CD4-positive, alpha-beta memory T cell (primary cell): Measurements from ENCODE around the gene STX8. TPM values are rescaled to one million over a fixed set of nuclear protein-coding genes. Genes with fewer than 3 reads are reported as not detected.
A peak's percentile ranks its signal among the peaks of the same experiment; 100 is the strongest.

Source experiments
- CTCF ChIA-PET: fragments of 350-600 bp; sonication (Branson Sonifier 250); formaldehyde crosslinking; loops from one replicate; lab custom pipeline; 2021; ENCODE audit warnings: inconsistent platforms; ENCODE audit not compliant: partially characterized antibody; lab: Charles Lee
- POLR2A ChIA-PET: fragments of 350-600 bp; sonication (Branson Sonifier 250); formaldehyde crosslinking; loops from one replicate; lab custom pipeline; 2021; ENCODE audit not compliant: partially characterized antibody; lab: Charles Lee
- DNase-seq, 5 donors: peaks; one replicate each; pipeline versions ENCODE4 v3.0.0 to v3.0.0-alpha.2; 2020 to 2022; ENCODE audit warnings: mixed read lengths in 1 of 5
- H3K27ac ChIP-seq: one replicate; pipeline ENCODE4 v1.7.0; 2013; ENCODE audit warnings: low read depth, low read length
- H3K27me3 ChIP-seq: 2 replicates; pipeline ENCODE4 v1.7.0; 2013; ENCODE audit warnings: mild to moderate bottlenecking, low read length, moderate library complexity; ENCODE audit not compliant: insufficient read depth
- H3K36me3 ChIP-seq: 2 replicates; pipeline ENCODE4 v1.7.0; 2013; ENCODE audit warnings: mild to moderate bottlenecking, low read length, moderate library complexity; ENCODE audit not compliant: insufficient read depth
- H3K4me1 ChIP-seq: 2 replicates; pipeline ENCODE4 v1.7.0; 2013; ENCODE audit warnings: mild to moderate bottlenecking, low read length, moderate library complexity; ENCODE audit not compliant: insufficient read depth
- H3K4me3 ChIP-seq, 2 donors: one replicate each; pipeline ENCODE4 v1.7.0; 2013; ENCODE audit warnings: low read length in 2 of 2, mild to moderate bottlenecking in 1 of 2
- H3K9me3 ChIP-seq, 2 donors: one replicate each; pipeline ENCODE4 v1.7.0; 2013; ENCODE audit warnings: low read length in 2 of 2, control low read depth in 1 of 2; ENCODE audit not compliant: control insufficient read depth in 1 of 2
- H3K27ac Mint-ChIP-seq, 7 donors: one replicate each; pipeline ENCODE4 v1.8.0; 2020 to 2021; ENCODE audit warnings: mixed read lengths in 7 of 7, mild to moderate bottlenecking in 6 of 7, inconsistent platforms in 3 of 7, moderate library complexity in 3 of 7
- H3K27me3 Mint-ChIP-seq, 2 donors: one replicate each; pipeline ENCODE4 v1.8.0; 2020 to 2021; ENCODE audit warnings: mixed read lengths in 2 of 2
- H3K36me3 Mint-ChIP-seq, 2 donors: one replicate each; pipeline ENCODE4 v1.8.0; 2020 to 2021; ENCODE audit warnings: mixed read lengths in 2 of 2, inconsistent platforms in 1 of 2, mild to moderate bottlenecking in 1 of 2
- H3K4me1 Mint-ChIP-seq, 4 donors: one replicate each; pipeline ENCODE4 v1.8.0; 2020 to 2021; ENCODE audit warnings: mixed read lengths in 4 of 4, mild to moderate bottlenecking in 1 of 4
- H3K4me3 Mint-ChIP-seq, 8 donors: one replicate each; pipeline ENCODE4 v1.8.0; 2020 to 2021; ENCODE audit warnings: mixed read lengths in 8 of 8, mild to moderate bottlenecking in 7 of 8, moderate library complexity in 6 of 8, inconsistent platforms in 3 of 8
- H3K9me3 Mint-ChIP-seq, 8 donors: one replicate each; pipeline ENCODE4 v1.8.0; 2020 to 2021; ENCODE audit warnings: mixed read lengths in 8 of 8, mild to moderate bottlenecking in 5 of 8, inconsistent platforms in 3 of 8, moderate library complexity in 1 of 8
- intact Hi-C: fragments of 100-400 bp; cut with micrococcal nuclease; formaldehyde crosslinking; loops from one replicate; pipeline ENCODE4 v1.15.1; 2023
- polyA plus RNA-seq, 2 donors: library from polyadenylated mRNA; unstranded; fragments of 300-500 nt; fragmentation: Illumina TruSeq; gene quantifications; one replicate each; pipeline ENCODE4 v1.2.3, GENCODE V29; 2021
- total RNA-seq, 2 experiments: library from RNA; stranded (reverse); gene quantifications; one replicate each; pipeline ENCODE4 v1.2.3, GENCODE V29; 2021

The STX8 gene
- total and polyA plus RNA-seq, 4 experiments from 2014 or later = 54.2 to 206 (median 108) TPM

DNA sequence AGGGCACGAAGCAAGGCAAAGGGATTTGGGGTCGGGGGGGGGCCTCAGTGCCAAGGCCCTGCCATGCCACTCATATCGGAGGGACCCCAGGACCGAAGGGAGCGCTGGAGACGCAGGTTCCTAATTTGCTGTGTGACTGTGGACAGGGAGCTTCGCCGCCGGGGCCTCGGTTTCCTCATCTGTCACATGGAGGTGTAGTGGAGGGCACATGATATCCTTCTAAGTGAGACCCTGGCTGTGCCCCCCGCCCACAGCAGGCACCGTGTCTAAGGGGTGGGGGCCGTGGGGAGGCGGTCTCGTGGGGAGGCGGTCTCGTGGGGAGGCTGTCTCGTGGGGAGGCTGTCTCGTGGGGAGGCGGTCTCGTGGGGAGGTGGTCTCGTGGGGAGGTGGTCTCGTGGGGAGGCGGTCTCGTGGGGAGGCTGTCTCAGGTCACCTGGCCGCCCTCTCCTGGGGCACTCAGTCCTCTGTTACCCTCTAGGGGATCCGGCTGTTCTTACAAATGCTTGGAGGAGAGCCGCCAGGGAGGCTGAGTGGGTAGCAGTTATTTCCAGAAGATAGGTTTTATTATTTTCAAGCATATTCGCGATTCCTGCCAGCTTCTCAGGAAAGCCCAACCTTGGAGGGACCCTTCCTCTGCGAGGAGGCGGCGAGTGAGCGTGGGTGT, 349.4 kb downstream of the STX8 start:
- intact Hi-C loops = no loop called here
- Mint-ChIP-seq H3K4me3 (peak overlapping the region in 1 of 8 donors; percentile 12), H3K27me3 (no peaks in the 10 kb centered on the region), H3K36me3 (no peaks in the 10 kb centered on the region), H3K9me3 (no peaks in the 10 kb centered on the region), H3K4me1 (peaks cover 0 to 4% (median under 1%) of the 10 kb centered on the region in 4 donors), H3K27ac (no peak overlapping the region)
- ChIA-PET CTCF (no interaction called here), POLR2A (no interaction called here)
- Histone ChIP-seq H3K4me3 (no peak overlapping the region), H3K27me3 (no peaks in the 10 kb centered on the region), H3K4me1 (peaks cover 18% of the 10 kb centered on the region), H3K9me3 (no peaks in the 10 kb centered on the region), H3K27ac (no peak overlapping the region), H3K36me3 (no peaks in the 10 kb centered on the region)
- no peak for DNase-seq

DNA sequence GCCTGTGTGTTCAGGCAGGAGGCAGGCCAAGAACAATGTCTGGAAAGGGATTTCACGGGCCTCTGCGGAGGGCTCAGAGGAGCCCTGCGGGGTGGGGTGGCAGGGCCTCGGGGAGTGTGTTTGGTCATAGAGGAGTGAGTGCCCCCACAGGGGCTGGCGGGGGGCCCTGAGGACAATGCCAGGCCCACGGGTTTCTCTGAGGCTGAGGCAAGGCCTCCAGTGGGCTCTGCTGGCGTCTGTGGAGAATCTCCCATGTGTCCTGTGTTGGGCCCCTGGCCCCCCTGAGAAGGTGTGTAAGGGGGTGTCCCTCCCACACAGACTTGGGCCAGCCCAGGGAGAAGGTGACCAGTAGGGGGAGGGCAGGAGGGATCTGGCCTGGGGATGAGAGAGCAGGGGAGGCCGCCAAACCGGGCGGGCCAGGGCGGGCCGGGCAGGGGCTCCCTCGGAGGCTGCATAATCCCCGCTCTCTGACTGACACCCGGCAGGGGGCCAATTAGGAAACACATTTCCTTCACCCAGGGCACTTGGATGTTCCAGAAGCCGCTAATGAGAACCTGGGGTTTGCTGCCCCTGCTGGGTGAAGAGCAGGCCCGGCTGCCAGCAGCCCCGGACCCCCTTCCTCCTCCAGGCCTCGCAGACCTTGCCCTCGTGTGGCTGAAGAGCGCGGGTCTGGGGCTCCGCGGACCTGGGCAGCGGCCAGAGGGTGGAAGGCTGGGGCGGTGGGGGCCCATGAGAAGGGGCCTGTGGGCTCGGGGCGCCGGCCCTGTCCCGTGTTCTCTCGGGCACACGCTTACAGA, 350.1 kb downstream of the STX8 start:
- Mint-ChIP-seq H3K4me3 (no peak overlapping the region), H3K27me3 (no peaks in the 10 kb centered on the region), H3K4me1 (peaks cover 0 to 4% (median under 1%) of the 10 kb centered on the region in 4 donors), H3K36me3 (no peaks in the 10 kb centered on the region), H3K27ac (no peak overlapping the region), H3K9me3 (no peaks in the 10 kb centered on the region)
- H3K4me1 ChIP-seq = peaks cover 18% of the 10 kb centered on the region
- H3K36me3 ChIP-seq = no peaks in the 10 kb centered on the region
- H3K27ac ChIP-seq = no peak overlapping the region
- POLR2A ChIA-PET = no interaction called here
- no peak for DNase-seq
- intact Hi-C loops = no loop called here
- CTCF ChIA-PET = no interaction called here
- no peaks in the 10 kb centered on the region for H3K9me3 ChIP-seq
- no peaks in the 10 kb centered on the region for H3K27me3 ChIP-seq
- no peak overlapping the region for H3K4me3 ChIP-seq

GRCh38 chr17:9224485-9224884, 351.1 kb downstream of the STX8 start:
- POLR2A ChIA-PET = no interaction called here
- intact Hi-C loops = no loop called here

DNA sequence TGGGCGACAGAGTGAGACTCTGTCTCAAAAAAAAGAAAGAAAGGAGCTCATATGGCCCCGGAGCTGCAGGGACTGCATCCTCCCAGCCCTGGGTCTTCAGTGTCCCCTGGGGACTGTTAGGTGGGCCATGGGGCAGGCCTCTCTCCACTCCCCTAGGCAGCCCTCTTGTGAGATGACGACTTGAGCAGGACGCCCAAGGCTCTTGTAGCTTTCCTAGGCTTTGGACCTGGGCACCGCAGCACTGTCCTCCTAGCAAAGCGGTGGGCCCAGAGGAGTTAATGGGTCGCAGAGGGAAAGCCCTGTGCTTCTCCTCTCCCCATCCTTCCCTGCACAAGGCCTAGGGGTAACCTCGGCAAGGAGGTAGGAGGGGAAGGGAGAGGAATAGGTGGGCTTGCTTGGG, 352.1 kb downstream of the STX8 start:
- H3K36me3 ChIP-seq = no peaks in the 10 kb centered on the region
- no peaks in the 10 kb centered on the region for H3K36me3 Mint-ChIP-seq
- no peaks in the 10 kb centered on the region for H3K9me3 ChIP-seq
- ChIA-PET POLR2A (no interaction called here), CTCF (no interaction called here)
- no peaks in the 10 kb centered on the region for H3K9me3 Mint-ChIP-seq
- H3K4me3 ChIP-seq = no peak overlapping the region
- intact Hi-C loops = no loop called here
- no peaks in the 10 kb centered on the region for H3K27me3 ChIP-seq
- H3K4me1 ChIP-seq = peaks cover 18% of the 10 kb centered on the region
- peak overlapping the region in 1 of 7 donors; percentile 74 for H3K27ac Mint-ChIP-seq
- no peak overlapping the region for H3K4me3 Mint-ChIP-seq
- no peak overlapping the region for H3K27ac ChIP-seq
- peaks cover 0 to 4% (median under 1%) of the 10 kb centered on the region in 4 donors for H3K4me1 Mint-ChIP-seq
- H3K27me3 Mint-ChIP-seq = no peaks in the 10 kb centered on the region
- DNase-seq = no peak

More at GRCh38 chr17:9224485-9224884, 351.1 kb downstream of the STX8 start:
- H3K4me1 ChIP-seq = peaks cover 18% of the 10 kb centered on the region
- Mint-ChIP-seq H3K27ac (peak overlapping the region in 1 of 7 donors; percentile 14), H3K4me3 (no peak overlapping the region), H3K36me3 (no peaks in the 10 kb centered on the region), H3K4me1 (peaks cover 0 to 4% (median under 1%) of the 10 kb centered on the region in 4 donors), H3K9me3 (no peaks in the 10 kb centered on the region), H3K27me3 (no peaks in the 10 kb centered on the region)
- no peaks in the 10 kb centered on the region for H3K27me3 ChIP-seq
- no peak overlapping the region for H3K27ac ChIP-seq
- DNase-seq = no peak
- no peaks in the 10 kb centered on the region for H3K9me3 ChIP-seq
- CTCF ChIA-PET = no interaction called here
- no peaks in the 10 kb centered on the region for H3K36me3 ChIP-seq
- no peak overlapping the region for H3K4me3 ChIP-seq

GRCh38 chr17:9221922-9222180, 353.8 kb downstream of the STX8 start:
- Mint-ChIP-seq H3K27me3 (peaks cover 0 to 6% of the 10 kb centered on the region in 2 donors), H3K4me1 (peaks cover 0 to 4% (median under 1%) of the 10 kb centered on the region in 4 donors), H3K27ac (no peak overlapping the region), H3K4me3 (no peak overlapping the region), H3K36me3 (peaks cover 2 to 3% of the 10 kb centered on the region in 2 donors), H3K9me3 (peaks cover 0 to 7% (median 4%) of the 10 kb centered on the region in 8 donors)
- intact Hi-C loops = no loop called here
- Histone ChIP-seq H3K4me1 (peaks cover 11% of the 10 kb centered on the region), H3K9me3 (no peaks in the 10 kb centered on the region), H3K36me3 (no peaks in the 10 kb centered on the region), H3K4me3 (no peak overlapping the region), H3K27me3 (no peaks in the 10 kb centered on the region), H3K27ac (no peak overlapping the region)
- no peak for DNase-seq
- ChIA-PET POLR2A (no interaction called here), CTCF (no interaction called here)

- Mint-ChIP-seq H3K36me3 (peaks cover 2 to 3% of the 10 kb centered on the region in 2 donors), H3K27me3 (peaks cover 0 to 6% of the 10 kb centered on the region in 2 donors), H3K27ac (no peak overlapping the region), H3K4me3 (no peak overlapping the region), H3K4me1 (peaks cover 0 to 1% (median under 1%) of the 10 kb centered on the region in 4 donors), H3K9me3 (peaks cover 0 to 12% (median 8%) of the 10 kb centered on the region in 8 donors)
- Histone ChIP-seq H3K4me3 (no peak overlapping the region), H3K27ac (no peak overlapping the region), H3K4me1 (peaks cover 6% of the 10 kb centered on the region), H3K9me3 (peaks cover 0 to 2% of the 10 kb centered on the region in 2 donors), H3K27me3 (no peaks in the 10 kb centered on the region), H3K36me3 (no peaks in the 10 kb centered on the region)
- no peak for DNase-seq
- ChIA-PET POLR2A (no interaction called here), CTCF (no interaction called here)
- intact Hi-C loops = no loop called here
Measured at GRCh38 chr17:9221147-9221921, 354.3 kb downstream of the STX8 start.
